Measurements from ENCODE around the gene MAPK8IP2.

MAPK8IP2 gene

DNA sequence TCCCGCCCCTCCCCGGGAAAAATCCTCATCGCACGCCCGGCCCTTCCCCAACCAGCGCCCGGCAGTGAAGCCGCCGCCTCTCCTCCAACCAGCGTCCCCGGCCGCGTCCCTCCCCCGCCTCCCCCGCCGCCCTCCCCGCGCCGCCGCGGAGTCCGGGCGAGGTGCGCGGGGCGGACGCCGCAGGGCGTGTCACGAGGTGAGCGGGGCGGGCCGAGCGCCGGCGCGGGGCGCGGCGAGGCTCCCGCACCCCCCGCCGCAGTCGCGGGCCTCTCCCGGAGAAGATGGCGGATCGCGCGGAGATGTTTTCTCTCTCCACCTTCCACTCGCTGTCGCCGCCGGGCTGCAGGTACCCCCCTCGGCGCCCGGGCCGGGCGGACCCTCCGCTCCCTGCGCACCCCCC, at the start of gene MAPK8IP2:
MAPK8IP2 (plus strand) TSS at position 256 of the 400 bp plus-strand sequence; CDS start at position 282, 26 bp downstream.
- TF ChIP-seq ZNF394 (tag by site-specific recombination; IDR thresholded peaks at IDR 0.05; ENCODE audit: borderline replicate concordance) (no peak), ZNF366 (tag by site-specific recombination; conservative IDR thresholded peaks at IDR 0.05) (no peak)
- CTCF ChIA-PET, result no interaction called here

DNA sequence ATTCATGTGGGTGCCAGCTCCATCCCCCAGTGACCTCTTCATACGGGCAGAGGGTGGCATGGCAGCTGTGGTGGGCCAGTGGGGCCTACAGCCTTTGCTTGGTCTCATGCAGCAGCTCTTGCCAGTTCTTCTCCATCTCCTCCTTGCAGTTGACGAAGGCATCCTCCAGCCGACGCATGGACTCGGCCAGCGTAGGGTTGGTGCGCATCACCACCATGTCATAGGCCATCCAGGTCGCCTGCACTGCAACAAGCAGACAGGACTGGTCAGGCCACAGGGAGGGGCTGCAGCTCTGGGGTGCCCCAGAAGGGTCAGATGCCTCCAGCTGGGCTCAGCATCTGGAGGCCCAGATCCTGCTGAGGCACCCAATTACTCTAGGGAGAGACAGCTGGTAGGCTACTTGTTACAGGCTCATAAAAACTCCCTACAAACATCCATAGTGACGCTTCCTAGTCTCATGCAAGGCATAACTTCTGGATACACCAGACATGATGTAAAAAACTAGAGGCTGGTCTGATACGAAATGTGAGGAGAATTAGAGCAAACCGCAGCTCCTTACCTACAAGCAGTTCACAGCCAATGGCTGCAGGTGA, 49.3 kb upstream of the MAPK8IP2 start:
- ChIA-PET POLR2A (interaction anchor here (0.6 to 2.4 kb wide), 3 partner anchors 25 to 681 kb away, joined by 3 to 14 read pairs (median 3); partner anchors contain the start of gene SCO2), CTCF (interaction anchor here (0.7 to 2.9 kb wide), 2 partner anchors 12 to 69 kb away, joined by 3 to 21 read pairs; partner anchors contain the start of gene SYCE3)
- Histone ChIP-seq H3K9me3 (ENCODE audit: control insufficient read depth, insufficient read depth, low read depth, low read length) (no peaks in the 10 kb centered on the region), H3K4me3 (ENCODE audit: low read depth, low read length) (no peak overlapping the region), H3K4me1 (ENCODE audit: control insufficient read depth, insufficient read depth, low read length) (no peaks in the 10 kb centered on the region), H3K27ac (ENCODE audit: extremely low read depth, low read depth, low read length) (no peak overlapping the region), H3K36me3 (ENCODE audit: control insufficient read depth in 2 of 2, insufficient read depth in 1 of 2, low read length in 2 of 2) (no peaks in the 10 kb centered on the region)
- TF ChIP-seq ZNF350 (tag by site-specific recombination; IDR thresholded peaks at IDR 0.05), result no peak
- TF ChIP-seq ZIC2 (tag by site-specific recombination; IDR thresholded peaks at IDR 0.05), result peak; percentile 85
- TF ChIP-seq RBAK (tag by site-specific recombination; IDR thresholded peaks at IDR 0.05), result no peak
- TF ChIP-seq SALL2 (tag by site-specific recombination; IDR thresholded peaks at IDR 0.05; ENCODE audit: borderline replicate concordance), result no peak
- TF ChIP-seq, protein P1, sequence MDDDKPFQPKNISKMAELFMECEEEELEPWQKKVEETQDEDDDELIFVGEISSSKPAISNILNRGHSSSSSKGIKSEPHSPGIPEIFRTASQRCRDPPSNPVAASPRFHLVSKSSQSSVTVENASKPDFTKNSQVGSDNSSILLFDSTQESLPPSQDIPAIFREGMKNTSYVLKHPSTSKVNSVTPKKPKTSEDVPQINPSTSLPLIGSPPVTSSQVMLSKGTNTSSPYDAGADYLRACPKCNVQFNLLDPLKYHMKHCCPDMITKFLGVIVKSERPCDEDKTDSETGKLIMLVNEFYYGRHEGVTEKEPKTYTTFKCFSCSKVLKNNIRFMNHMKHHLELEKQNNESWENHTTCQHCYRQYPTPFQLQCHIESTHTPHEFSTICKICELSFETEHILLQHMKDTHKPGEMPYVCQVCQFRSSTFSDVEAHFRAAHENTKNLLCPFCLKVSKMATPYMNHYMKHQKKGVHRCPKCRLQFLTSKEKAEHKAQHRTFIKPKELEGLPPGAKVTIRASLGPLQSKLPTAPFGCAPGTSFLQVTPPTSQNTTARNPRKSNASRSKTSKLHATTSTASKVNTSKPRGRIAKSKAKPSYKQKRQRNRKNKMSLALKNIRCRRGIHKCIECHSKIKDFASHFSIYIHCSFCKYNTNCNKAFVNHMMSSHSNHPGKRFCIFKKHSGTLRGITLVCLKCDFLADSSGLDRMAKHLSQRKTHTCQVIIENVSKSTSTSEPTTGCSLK (tag by site-specific recombination; IDR thresholded peaks at IDR 0.05), result no peak

More for the DNA sequence above, at the start of gene MAPK8IP2:
- Histone ChIP-seq H3K4me1 (ENCODE audit: control insufficient read depth, insufficient read depth, low read length) (0 out of 2 replicates have a peak, but pooled peaks cover 3% of the 10 kb centered on the region), H3K27ac (ENCODE audit: extremely low read depth, low read depth, low read length) (peak within 1 kb of the TSS; percentile 37; the same call in 1 of the 2 replicates), H3K9me3 (ENCODE audit: control insufficient read depth, insufficient read depth, low read depth, low read length) (no peaks in the 10 kb centered on the region), H3K36me3 (ENCODE audit: control insufficient read depth in 2 of 2, insufficient read depth in 1 of 2, low read length in 2 of 2) (peaks cover 0 to 39% of the 10 kb centered on the region in 2 experiments; a peak in 1 of 3 replicates), H3K4me3 (ENCODE audit: low read depth, low read length) (peak within 1 kb of the TSS; percentile 60)
- POLR2A ChIA-PET, result interaction anchor here (1.1 kb wide), 1 partner anchor 37 kb away, joined by 4 read pairs; the partner anchor contains the start of gene SYCE3

DNA sequence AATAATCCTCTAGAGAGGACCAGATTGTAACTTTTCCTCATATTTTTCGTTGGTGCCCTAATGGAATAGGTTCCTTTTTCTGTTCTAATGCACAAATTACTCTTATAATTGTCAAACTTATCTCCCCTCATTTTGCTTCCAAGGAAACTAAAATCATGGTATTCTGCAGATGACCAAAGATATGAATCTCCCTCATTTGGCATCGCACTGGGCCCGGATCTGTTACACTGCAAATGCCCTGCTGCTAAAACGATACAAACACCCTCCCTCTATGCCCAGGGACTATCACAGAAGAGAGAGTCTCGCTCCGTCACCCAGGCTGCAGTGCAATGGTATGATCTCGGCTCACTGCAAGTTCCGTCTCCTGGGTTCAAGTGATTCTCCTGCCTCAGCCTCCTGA, 47.3 kb upstream of the MAPK8IP2 start:
- H3K4me3 ChIP-seq (ENCODE audit: low read depth, low read length), result no peak overlapping the region
- no peaks in the 10 kb centered on the region for H3K4me1 ChIP-seq (ENCODE audit: control insufficient read depth, insufficient read depth, low read length)
- no peaks in the 10 kb centered on the region for H3K36me3 ChIP-seq (ENCODE audit: control insufficient read depth in 2 of 2, insufficient read depth in 1 of 2, low read length in 2 of 2)
- H3K27ac ChIP-seq (ENCODE audit: extremely low read depth, low read depth, low read length), result no peak overlapping the region
- ChIA-PET CTCF (interaction anchor here (0.6 to 2.9 kb wide), 2 partner anchors 10 to 68 kb away, joined by 3 to 21 read pairs; partner anchors contain the start of gene SYCE3), POLR2A (no interaction called here)
- no peaks in the 10 kb centered on the region for H3K9me3 ChIP-seq (ENCODE audit: control insufficient read depth, insufficient read depth, low read depth, low read length)
- TF ChIP-seq, protein P2, sequence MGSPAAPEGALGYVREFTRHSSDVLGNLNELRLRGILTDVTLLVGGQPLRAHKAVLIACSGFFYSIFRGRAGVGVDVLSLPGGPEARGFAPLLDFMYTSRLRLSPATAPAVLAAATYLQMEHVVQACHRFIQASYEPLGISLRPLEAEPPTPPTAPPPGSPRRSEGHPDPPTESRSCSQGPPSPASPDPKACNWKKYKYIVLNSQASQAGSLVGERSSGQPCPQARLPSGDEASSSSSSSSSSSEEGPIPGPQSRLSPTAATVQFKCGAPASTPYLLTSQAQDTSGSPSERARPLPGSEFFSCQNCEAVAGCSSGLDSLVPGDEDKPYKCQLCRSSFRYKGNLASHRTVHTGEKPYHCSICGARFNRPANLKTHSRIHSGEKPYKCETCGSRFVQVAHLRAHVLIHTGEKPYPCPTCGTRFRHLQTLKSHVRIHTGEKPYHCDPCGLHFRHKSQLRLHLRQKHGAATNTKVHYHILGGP (tag by site-specific recombination; IDR thresholded peaks at IDR 0.05), result no peak
- TF ChIP-seq ZNF585B (tag by site-specific recombination; IDR thresholded peaks at IDR 0.05) (no peak), ZNF621 (tag by site-specific recombination; IDR thresholded peaks at IDR 0.05) (no peak), ZNF211 (tag by site-specific recombination; IDR thresholded peaks at IDR 0.05; ENCODE audit: low read depth) (no peak), ZNF530 (tag by site-specific recombination; IDR thresholded peaks at IDR 0.05; ENCODE audit: low read depth) (no peak), YY2 (tag by site-specific recombination; IDR thresholded peaks at IDR 0.05) (no peak)
- TF ChIP-seq, protein P3, sequence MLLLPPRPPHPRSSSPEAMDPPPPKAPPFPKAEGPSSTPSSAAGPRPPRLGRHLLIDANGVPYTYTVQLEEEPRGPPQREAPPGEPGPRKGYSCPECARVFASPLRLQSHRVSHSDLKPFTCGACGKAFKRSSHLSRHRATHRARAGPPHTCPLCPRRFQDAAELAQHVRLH (tag by site-specific recombination; IDR thresholded peaks at IDR 0.05), result no peak
- TF ChIP-seq, protein P4, sequence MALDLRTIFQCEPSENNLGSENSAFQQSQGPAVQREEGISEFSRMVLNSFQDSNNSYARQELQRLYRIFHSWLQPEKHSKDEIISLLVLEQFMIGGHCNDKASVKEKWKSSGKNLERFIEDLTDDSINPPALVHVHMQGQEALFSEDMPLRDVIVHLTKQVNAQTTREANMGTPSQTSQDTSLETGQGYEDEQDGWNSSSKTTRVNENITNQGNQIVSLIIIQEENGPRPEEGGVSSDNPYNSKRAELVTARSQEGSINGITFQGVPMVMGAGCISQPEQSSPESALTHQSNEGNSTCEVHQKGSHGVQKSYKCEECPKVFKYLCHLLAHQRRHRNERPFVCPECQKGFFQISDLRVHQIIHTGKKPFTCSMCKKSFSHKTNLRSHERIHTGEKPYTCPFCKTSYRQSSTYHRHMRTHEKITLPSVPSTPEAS (tag by site-specific recombination; IDR thresholded peaks at IDR 0.05), result no peak
- TF ChIP-seq, protein P5, sequence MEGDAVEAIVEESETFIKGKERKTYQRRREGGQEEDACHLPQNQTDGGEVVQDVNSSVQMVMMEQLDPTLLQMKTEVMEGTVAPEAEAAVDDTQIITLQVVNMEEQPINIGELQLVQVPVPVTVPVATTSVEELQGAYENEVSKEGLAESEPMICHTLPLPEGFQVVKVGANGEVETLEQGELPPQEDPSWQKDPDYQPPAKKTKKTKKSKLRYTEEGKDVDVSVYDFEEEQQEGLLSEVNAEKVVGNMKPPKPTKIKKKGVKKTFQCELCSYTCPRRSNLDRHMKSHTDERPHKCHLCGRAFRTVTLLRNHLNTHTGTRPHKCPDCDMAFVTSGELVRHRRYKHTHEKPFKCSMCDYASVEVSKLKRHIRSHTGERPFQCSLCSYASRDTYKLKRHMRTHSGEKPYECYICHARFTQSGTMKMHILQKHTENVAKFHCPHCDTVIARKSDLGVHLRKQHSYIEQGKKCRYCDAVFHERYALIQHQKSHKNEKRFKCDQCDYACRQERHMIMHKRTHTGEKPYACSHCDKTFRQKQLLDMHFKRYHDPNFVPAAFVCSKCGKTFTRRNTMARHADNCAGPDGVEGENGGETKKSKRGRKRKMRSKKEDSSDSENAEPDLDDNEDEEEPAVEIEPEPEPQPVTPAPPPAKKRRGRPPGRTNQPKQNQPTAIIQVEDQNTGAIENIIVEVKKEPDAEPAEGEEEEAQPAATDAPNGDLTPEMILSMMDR (tag by site-specific recombination; IDR thresholded peaks at IDR 0.05), result no peak
